Spleen (tissue), 11 donors: ENCODE results near the gene TEKT5. TPM values are rescaled to one million over a fixed set of nuclear protein-coding genes. Genes with fewer than 3 reads are reported as not detected.

ENCODE experiments used
- DNase-seq: peaks from one replicate; pipeline ENCODE4 v3.0.0-alpha.2; 2020
- H3K27ac ChIP-seq, 8 donors: fragments of 200-600 bp; sonication (generic) in 7 of 8; 1 replicate in 4 of 8; 2 replicates in 4 of 8; pipeline versions ENCODE4 v1.5.0 to v1.8.0; 2016 to 2021; ENCODE audit warnings: inconsistent platforms in 4 of 8, mild to moderate bottlenecking in 4 of 8, moderate library complexity in 1 of 8
- H3K27me3 ChIP-seq, 7 donors: fragments of 200-600 bp; sonication (generic) in 6 of 7; replicated peaks in 1 of 7; 1 replicate in 4 of 7; 2 replicates in 3 of 7; pipeline versions ENCODE4 v1.5.0 to v1.8.0; 2016 to 2021; ENCODE audit warnings: inconsistent platforms in 3 of 7, mild to moderate bottlenecking in 1 of 7
- H3K36me3 ChIP-seq, 6 donors: fragments of 200-600 bp; sonication (generic) in 5 of 6; 1 replicate in 4 of 6; 2 replicates in 2 of 6; pipeline versions ENCODE4 v1.5.0 to v1.8.0; 2016 to 2021; ENCODE audit warnings: inconsistent platforms in 2 of 6
- H3K4me1 ChIP-seq, 6 donors: fragments of 200-600 bp; sonication (generic) in 5 of 6; 1 replicate in 3 of 6; 2 replicates in 3 of 6; pipeline versions ENCODE4 v1.5.0 to v1.8.0; 2016 to 2021; ENCODE audit warnings: inconsistent platforms in 3 of 6
- H3K4me3 ChIP-seq, 8 donors: fragments of 200-600 bp; sonication (generic) in 7 of 8; 1 replicate in 4 of 8; 2 replicates in 4 of 8; pipeline versions ENCODE4 v1.5.0 to v1.8.0; 2016 to 2021; ENCODE audit warnings: inconsistent platforms in 4 of 8, mild to moderate bottlenecking in 4 of 8, moderate library complexity in 2 of 8
- H3K9me3 ChIP-seq, 8 donors: fragments of 200-600 bp; sonication (generic) in 7 of 8; 1 replicate in 4 of 8; 2 replicates in 4 of 8; pipeline versions ENCODE4 v1.5.0 to v1.8.0; 2016 to 2021; ENCODE audit warnings: inconsistent platforms in 4 of 8
- CTCF ChIP-seq, 11 experiments: fragments of 200-600 bp in 7 of 11; fragments of 450-650 bp in 4 of 11; sonication (generic) in 4 of 11; IDR thresholded peaks in 8 of 11; conservative IDR thresholded peaks in 3 of 11; 1 replicate in 7 of 11; 2 replicates in 4 of 11; pipeline versions ENCODE4 v1.4.0 to v1.8.0; 2016 to 2021; ENCODE audit warnings: antibody characterized with exemption in 11 of 11, inconsistent platforms in 4 of 11, mild to moderate bottlenecking in 1 of 11
- POLR2A ChIP-seq, 3 donors: fragments of 450-650 bp; IDR thresholded peaks; one replicate each; pipeline ENCODE4 v1.5.1; 2017; ENCODE audit warnings: antibody characterized with exemption in 3 of 3, mild to moderate bottlenecking in 1 of 3
- POLR2AphosphoS5 ChIP-seq, 3 donors: sonication (generic); formaldehyde crosslinking; IDR thresholded peaks; one replicate each; pipeline ENCODE4 v1.5.1; 2017; ENCODE audit warnings: antibody characterized with exemption in 3 of 3
- WGBS, 5 donors: extraction: QIAGEN DNeasy Blood & Tissue Kit in 3 of 5; methylation state at CpG; one replicate each; pipeline versions ENCODE4 v1.1.5 to v1.1.7; 2013 to 2018; 5-methylcytosine and 5-hydroxymethylcytosine counted together
- intact Hi-C: fragments of 100-400 bp; cut with DNase I; formaldehyde crosslinking; loops from one replicate; pipeline ENCODE4 v1.15.0; 2023; ENCODE audit warnings: low total_unique reads
- polyA plus RNA-seq, 3 donors: library from polyadenylated mRNA; stranded (reverse); fragments of 200-250 nt; gene quantifications; one replicate each; pipeline ENCODE4 v1.2.1, GENCODE V29; 2013
- total RNA-seq, 7 donors: library from RNA; depleted of rRNA in 3 of 7; stranded (reverse); fragments of >200 nt in 3 of 7; fragmentation: NEBNext Ultra II Directional in 4 of 7; extraction: Animal tissue kit (Norgen Biotek cat#: 25700) in 4 of 7; gene quantifications; one replicate each; pipeline versions ENCODE4 v1.1.0 to v1.2.1, GENCODE V29; 2016 to 2021
- donor health status: healthy with polysubstance abuse.
- donor health status: DM: no; HTN: no; CAD: no; lungs with moderate emphysema.
- donor health status: DM: no; HTN: no; CAD: no.
- donor health status: Bipolar disorder and iron deficiency.
- donor health status: healthy.
- donor health status: DM: no; HTN: no; CAD: no.
- donor health status: DM: yes; HTN: yes; CAD: no.

Gene TEKT5
- total and polyA plus RNA-seq, 10 donors: 0.17 to 1.5 (median 0.43) TPM; not detected in 3

GRCh38 chr16:10692470-10692869, 2.3 kb downstream of the TEKT5 start:
- 76 to 92% (median 81%) methylated on average over 5 of the region's 5 CpGs for WGBS, 5 donors
- no peak overlapping the region for H3K27ac ChIP-seq
- H3K9me3 ChIP-seq: no peaks in the 10 kb centered on the region
- H3K4me1 ChIP-seq: no peaks in the 10 kb centered on the region
- no peak overlapping the region for H3K4me3 ChIP-seq
- TF ChIP-seq CTCF (IDR thresholded peaks at IDR 0.05 in 8 of 11, conservative IDR thresholded peaks at IDR 0.05 in 3 of 11): no peak
- TF ChIP-seq POLR2AphosphoS5 (IDR thresholded peaks at IDR 0.05): no peak
- no peak for TF ChIP-seq POLR2A (IDR thresholded peaks at IDR 0.05)
- no peak for DNase-seq
- intact Hi-C loops: no loop called here
- peaks cover 0 to 11% (median 0%) of the 10 kb centered on the region in 7 donors for H3K27me3 ChIP-seq
- no peaks in the 10 kb centered on the region for H3K36me3 ChIP-seq

- Histone ChIP-seq H3K36me3 (no peaks in the 10 kb centered on the region), H3K9me3 (no peaks in the 10 kb centered on the region), H3K27me3 (peaks cover 0 to 9% (median 0%) of the 10 kb centered on the region in 7 donors), H3K4me3 (no peak overlapping the region), H3K27ac (no peak overlapping the region), H3K4me1 (no peaks in the 10 kb centered on the region)
- TF ChIP-seq POLR2AphosphoS5 (IDR thresholded peaks at IDR 0.05): no peak
- TF ChIP-seq POLR2A (IDR thresholded peaks at IDR 0.05): no peak
- TF ChIP-seq CTCF (IDR thresholded peaks at IDR 0.05 in 8 of 11, conservative IDR thresholded peaks at IDR 0.05 in 3 of 11): no peak
- 83 to 90% (median 86%) methylated on average over 5 of the region's 5 CpGs for WGBS, 5 donors
- DNase-seq: no peak
- intact Hi-C loops: no loop called here
Measured at GRCh38 chr16:10688726-10689125, 6.0 kb downstream of the TEKT5 start.

- Histone ChIP-seq H3K27ac (no peak overlapping the region), H3K9me3 (no peaks in the 10 kb centered on the region), H3K4me3 (no peak overlapping the region), H3K27me3 (peaks cover 0 to 9% (median 0%) of the 10 kb centered on the region in 7 donors), H3K36me3 (no peaks in the 10 kb centered on the region), H3K4me1 (no peaks in the 10 kb centered on the region)
- WGBS, 5 donors: 82 to 95% (median 92%) methylated on average over 10 of the region's 10 CpGs
- no peak for DNase-seq
- intact Hi-C loops: no loop called here
- TF ChIP-seq POLR2AphosphoS5 (IDR thresholded peaks at IDR 0.05): no peak
- TF ChIP-seq POLR2A (IDR thresholded peaks at IDR 0.05): no peak
- TF ChIP-seq CTCF (IDR thresholded peaks at IDR 0.05 in 8 of 11, conservative IDR thresholded peaks at IDR 0.05 in 3 of 11): no peak
Measured at GRCh38 chr16:10688291-10688690, 6.4 kb downstream of the TEKT5 start.

GRCh38 chr16:10685709-10686108, 9.0 kb downstream of the TEKT5 start:
- intact Hi-C loops: no loop called here

More at GRCh38 chr16:10685709-10686108, 9.0 kb downstream of the TEKT5 start:
- no peak overlapping the region for H3K4me3 ChIP-seq
- H3K27me3 ChIP-seq: peaks cover 0 to 13% (median 0%) of the 10 kb centered on the region in 7 donors
- no peaks in the 10 kb centered on the region for H3K9me3 ChIP-seq
- WGBS, 5 donors: 82 to 89% (median 86%) methylated on average over 7 of the region's 7 CpGs
- H3K4me1 ChIP-seq: no peaks in the 10 kb centered on the region
- TF ChIP-seq POLR2A (IDR thresholded peaks at IDR 0.05): no peak
- no peak for TF ChIP-seq CTCF (IDR thresholded peaks at IDR 0.05 in 8 of 11, conservative IDR thresholded peaks at IDR 0.05 in 3 of 11)
- no peak for TF ChIP-seq POLR2AphosphoS5 (IDR thresholded peaks at IDR 0.05)
- no peaks in the 10 kb centered on the region for H3K36me3 ChIP-seq
- DNase-seq: no peak
- no peak overlapping the region for H3K27ac ChIP-seq
